ENCODE results near the gene ERAL1. TPM values are rescaled to one million over a fixed set of nuclear protein-coding genes. Genes with fewer than 3 reads are reported as not detected.

Gene ERAL1
- total RNA-seq, 1 experiment from 2014 or later = 70.1 TPM

GRCh38 chr17:28812091-28812747 lies 42.6 kb upstream of the ERAL1 start (continued):
- peak; percentile 78; the same call in 1 of the 2 replicates for TF ChIP-seq ZNF281 (CRISPR knock-in tag; IDR thresholded peaks at IDR 0.05)
- TF ChIP-seq AR (CRISPR knock-in tag; IDR thresholded peaks at IDR 0.05) = no peak
- peak; percentile 75 for TF ChIP-seq SP1 (CRISPR knock-in tag; conservative IDR thresholded peaks at IDR 0.05)
- peak; percentile 77 for TF ChIP-seq ZNF317 (CRISPR knock-in tag; IDR thresholded peaks at IDR 0.05; ENCODE audit: borderline replicate concordance, low read depth)
- no peak for TF ChIP-seq PREB (CRISPR knock-in tag; IDR thresholded peaks at IDR 0.05; ENCODE audit: borderline replicate concordance)
- TF ChIP-seq ZBTB21 (CRISPR knock-in tag; IDR thresholded peaks at IDR 0.05; ENCODE audit: borderline replicate concordance) = no peak
- no peak for TF ChIP-seq ATF3 (CRISPR knock-in tag; conservative IDR thresholded peaks at IDR 0.05)

GRCh38 chr17:28812748-28813377 lies 42.0 kb upstream of the ERAL1 start:
- Mint-ChIP-seq H3K9me3 (no peaks in the 10 kb centered on the region), H3K4me3 (peak overlapping the region; percentile 72), H3K36me3 (no peaks in the 10 kb centered on the region), H3K4me1 (peaks cover 45% of the 10 kb centered on the region), H3K27ac (peak overlapping the region; percentile 98), H3K27me3 (ENCODE audit: low read depth) (no peaks in the 10 kb centered on the region)
- TF ChIP-seq SMAD3 (CRISPR knock-in tag; IDR thresholded peaks at IDR 0.05; ENCODE audit: borderline replicate concordance) (no peak), ETV6 (CRISPR knock-in tag; IDR thresholded peaks at IDR 0.05) (no peak), IRF2 (CRISPR knock-in tag; IDR thresholded peaks at IDR 0.05; ENCODE audit: borderline replicate concordance, low read depth) (no peak), ZNF138 (CRISPR knock-in tag; conservative IDR thresholded peaks at IDR 0.05) (no peak), ZMAT4 (CRISPR knock-in tag; IDR thresholded peaks at IDR 0.05) (no peak), ESRRA (CRISPR knock-in tag; IDR thresholded peaks at IDR 0.05; ENCODE audit: borderline replicate concordance) (no peak), ATF1 (CRISPR knock-in tag; IDR thresholded peaks at IDR 0.05) (no peak), TCF7 (CRISPR knock-in tag; IDR thresholded peaks at IDR 0.05; ENCODE audit: low read depth) (no peak), NFE2L1 (CRISPR knock-in tag; IDR thresholded peaks at IDR 0.05) (no peak), AR (CRISPR knock-in tag; IDR thresholded peaks at IDR 0.05) (no peak), CBFB (CRISPR knock-in tag; IDR thresholded peaks at IDR 0.05; ENCODE audit: low read depth) (no peak), OVOL2 (CRISPR knock-in tag; IDR thresholded peaks at IDR 0.05; ENCODE audit: borderline replicate concordance) (no peak), JUN (CRISPR knock-in tag; IDR thresholded peaks at IDR 0.05) (no peak), GRHL2 (CRISPR knock-in tag; IDR thresholded peaks at IDR 0.05; ENCODE audit: insufficient replicate concordance, severe bottlenecking) (no peak), PRRX2 (CRISPR knock-in tag; IDR thresholded peaks at IDR 0.05) (no peak), TEAD4 (CRISPR knock-in tag; IDR thresholded peaks at IDR 0.05) (no peak)
- DNase-seq (ENCODE audit: low spot score) (no peak), ATAC-seq (no peak)
- ChIA-PET CTCF (interaction anchor here (0.6 to 4.5 kb wide), 6 partner anchors 31 to 86 kb away, joined by 3 to 32 read pairs (median 6); partner anchors contain the start of gene TLCD1), POLR2A (interaction anchor here (0.6 to 1.0 kb wide), 2 partner anchors 9 to 66 kb away, joined by 3 to 8 read pairs; no protein-coding TSS in a partner anchor)

All from WTC11 (cell line).